NCI-H524 treated with DMSO at 0.1 percent for 48 hours (cell line): ENCODE data around the gene ANTKMT.

ENCODE experiments used
- DNase-seq: peaks from one replicate; lab custom pipeline; 2025; lab: John Stamatoyannopoulos, UW

Gene ANTKMT

GRCh38 chr16:720990-721764 lies at the start of gene ANTKMT:
Gene ANTKMT (plus strand): TSS chr16:721146. CDS start chr16:721275, 129 bp downstream.
- DNase-seq: no peak

GRCh38 chr16:671353-672131 lies 49.4 kb upstream of the ANTKMT start:
- DNase-seq: no peak

- no peak for DNase-seq
These were observed 48.6 kb upstream of the ANTKMT start for GRCh38 chr16:672371-672770.

GRCh38 chr16:672851-673250 lies 48.1 kb upstream of the ANTKMT start:
- no peak for DNase-seq

GRCh38 chr16:673399-673991 lies 47.5 kb upstream of the ANTKMT start:
- no peak for DNase-seq

- no peak for DNase-seq
These were observed 46.6 kb upstream of the ANTKMT start for GRCh38 chr16:674214-674881.

GRCh38 chr16:674968-675883 lies 45.7 kb upstream of the ANTKMT start, which contains the start of gene RHBDL1:
Gene RHBDL1 (plus strand): TSS chr16:675671. CDS start chr16:675791, 120 bp downstream.
- DNase-seq: no peak

- no peak for DNase-seq
These were observed 44.9 kb upstream of the ANTKMT start for GRCh38 chr16:675884-676564.

- no peak for DNase-seq
These were observed 44.4 kb upstream of the ANTKMT start for GRCh38 chr16:676565-676902.

- DNase-seq: no peak
These were observed 44.0 kb upstream of the ANTKMT start for GRCh38 chr16:676913-677312.

GRCh38 chr16:677316-678190 lies 43.4 kb upstream of the ANTKMT start:
- DNase-seq: no peak

GRCh38 chr16:678209-678857 lies 42.6 kb upstream of the ANTKMT start:
- no peak for DNase-seq

- peak; percentile 17 for DNase-seq
These were observed 41.8 kb upstream of the ANTKMT start for GRCh38 chr16:678858-679813.

- peak; percentile 28 for DNase-seq
These were observed 40.9 kb upstream of the ANTKMT start, which contains the start of gene STUB1 for GRCh38 chr16:679814-680624. Gene STUB1 (plus strand): TSS chr16:680410. CDS start chr16:680526, 116 bp downstream.

- no peak for DNase-seq
These were observed 40.4 kb upstream of the ANTKMT start for GRCh38 chr16:680625-680945.

GRCh38 chr16:680967-681745 lies 39.8 kb upstream of the ANTKMT start:
- DNase-seq: no peak
